ENCODE data around the gene SPOCK2. TPM values are rescaled to one million over a fixed set of nuclear protein-coding genes. Genes with fewer than 3 reads are reported as not detected.
A peak's percentile ranks its signal among the peaks of the same experiment; 100 is the strongest.

The SPOCK2 gene
- total and polyA plus RNA-seq, 2 of the 13 experiments (the other 11 are each of a cell fraction or from before 2014, with no cell fraction given): 8.6 to 30.6 TPM

- TF ChIP-seq ZIK1 (CRISPR knock-in tag; IDR thresholded peaks at IDR 0.05; ENCODE audit: borderline replicate concordance, low read depth): peak; percentile 69; the same call in 1 of the 2 replicates
- TF ChIP-seq, protein P1, sequence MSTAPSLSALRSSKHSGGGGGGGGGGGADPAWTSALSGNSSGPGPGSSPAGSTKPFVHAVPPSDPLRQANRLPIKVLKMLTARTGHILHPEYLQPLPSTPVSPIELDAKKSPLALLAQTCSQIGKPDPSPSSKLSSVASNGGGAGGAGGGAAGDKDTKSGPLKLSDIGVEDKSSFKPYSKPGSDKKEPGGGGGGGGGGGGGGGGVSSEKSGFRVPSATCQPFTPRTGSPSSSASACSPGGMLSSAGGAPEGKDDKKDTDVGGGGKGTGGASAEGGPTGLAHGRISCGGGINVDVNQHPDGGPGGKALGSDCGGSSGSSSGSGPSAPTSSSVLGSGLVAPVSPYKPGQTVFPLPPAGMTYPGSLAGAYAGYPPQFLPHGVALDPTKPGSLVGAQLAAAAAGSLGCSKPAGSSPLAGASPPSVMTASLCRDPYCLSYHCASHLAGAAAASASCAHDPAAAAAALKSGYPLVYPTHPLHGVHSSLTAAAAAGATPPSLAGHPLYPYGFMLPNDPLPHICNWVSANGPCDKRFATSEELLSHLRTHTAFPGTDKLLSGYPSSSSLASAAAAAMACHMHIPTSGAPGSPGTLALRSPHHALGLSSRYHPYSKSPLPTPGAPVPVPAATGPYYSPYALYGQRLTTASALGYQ (CRISPR knock-in tag; IDR thresholded peaks at IDR 0.05): no peak
- no peak for TF ChIP-seq HOMEZ (CRISPR knock-in tag; IDR thresholded peaks at IDR 0.05; ENCODE audit: low read depth)
- TF ChIP-seq ZNF280D (CRISPR knock-in tag; IDR thresholded peaks at IDR 0.05): no peak
- no peak for TF ChIP-seq SYNCRIP (IDR thresholded peaks at IDR 0.05; ENCODE audit: insufficient read depth, low read depth, low read length)
- no peak for TF ChIP-seq POLR2AphosphoS2 (IDR thresholded peaks at IDR 0.05; ENCODE audit: low read depth, low read length)
- peak; percentile 14; the same call in 1 of the 2 replicates for TF ChIP-seq RFX5 (IDR thresholded peaks at IDR 0.05; ENCODE audit: low read depth, low read length)
- TF ChIP-seq GTF3A (CRISPR knock-in tag; conservative IDR thresholded peaks at IDR 0.05): no peak
- no peak for TF ChIP-seq ZNF234 (CRISPR knock-in tag; conservative IDR thresholded peaks at IDR 0.05)
- TF ChIP-seq MEIS1 (CRISPR knock-in tag; IDR thresholded peaks at IDR 0.05; ENCODE audit: borderline replicate concordance): peak; percentile 37; the same call in 1 of the 2 replicates
Measured at GRCh38 chr10:72044417-72045041, 43.8 kb downstream of the SPOCK2 start (continued).

All from HepG2 (cell line).